Measurements from ENCODE around the gene ITSN1.

GRCh38 chr21:33651965-33652680, 9.8 kb downstream of the ITSN1 start:
- TF ChIP-seq CTCF (IDR thresholded peaks at IDR 0.05), result no peak
- TF ChIP-seq POLR2A (IDR thresholded peaks at IDR 0.05), result no peak

Measured in thyroid gland (tissue), 4 donors.